T-helper 22 cell (primary cell): ENCODE data around the gene GRIN1.
A peak's percentile ranks its signal among the peaks of the same experiment; 100 is the strongest.
"Not testable (repeated sequence)": the region's sequence is repeated elsewhere in the genome, so short reads cannot be mapped to it uniquely, and the experiment has no call there.

Source experiments
- DNase-seq: peaks from one replicate; pipeline ENCODE4 v3.0.0-alpha.2; 2020; ENCODE audit warnings: low read depth

The GRIN1 gene

DNA sequence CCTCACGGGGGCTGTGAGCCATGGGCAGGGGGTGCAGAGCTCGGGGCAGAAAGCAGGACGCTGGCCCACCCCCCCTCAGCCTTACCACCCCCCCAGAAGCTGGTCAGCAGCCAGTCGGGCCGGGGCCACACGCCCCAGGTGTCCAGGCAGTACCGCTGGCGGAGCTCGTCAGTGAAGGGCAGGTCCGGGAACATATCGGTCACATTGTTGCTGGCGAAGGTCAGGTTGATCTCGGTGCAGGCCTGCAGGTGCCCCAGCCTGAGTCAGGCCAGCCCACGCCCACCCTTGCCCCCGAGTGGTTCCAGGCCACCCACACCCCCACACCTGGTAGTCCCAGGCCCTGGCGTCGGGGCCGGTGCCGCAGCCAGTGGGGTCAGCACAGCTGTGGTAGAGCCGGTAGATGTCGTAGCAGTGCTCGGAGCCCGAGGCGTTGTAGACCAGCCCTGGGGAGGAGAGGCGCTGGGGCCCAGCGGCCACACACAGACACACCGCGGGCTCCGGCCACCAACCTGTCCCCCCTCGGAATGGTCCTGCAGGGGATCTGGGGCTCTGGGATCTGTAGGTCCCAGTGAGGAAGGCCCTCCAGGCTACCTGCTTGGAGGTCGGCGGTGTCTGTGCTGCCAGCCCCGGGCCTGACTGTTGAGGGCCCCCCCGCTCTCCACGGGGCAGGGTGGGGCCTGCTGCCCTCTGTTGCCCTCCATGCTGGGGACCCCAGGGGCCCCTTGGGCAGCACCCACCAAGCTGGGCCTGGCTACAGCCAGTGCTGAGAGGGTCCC is 27.0 kb upstream of the GRIN1 start:
- no peak for DNase-seq

DNA sequence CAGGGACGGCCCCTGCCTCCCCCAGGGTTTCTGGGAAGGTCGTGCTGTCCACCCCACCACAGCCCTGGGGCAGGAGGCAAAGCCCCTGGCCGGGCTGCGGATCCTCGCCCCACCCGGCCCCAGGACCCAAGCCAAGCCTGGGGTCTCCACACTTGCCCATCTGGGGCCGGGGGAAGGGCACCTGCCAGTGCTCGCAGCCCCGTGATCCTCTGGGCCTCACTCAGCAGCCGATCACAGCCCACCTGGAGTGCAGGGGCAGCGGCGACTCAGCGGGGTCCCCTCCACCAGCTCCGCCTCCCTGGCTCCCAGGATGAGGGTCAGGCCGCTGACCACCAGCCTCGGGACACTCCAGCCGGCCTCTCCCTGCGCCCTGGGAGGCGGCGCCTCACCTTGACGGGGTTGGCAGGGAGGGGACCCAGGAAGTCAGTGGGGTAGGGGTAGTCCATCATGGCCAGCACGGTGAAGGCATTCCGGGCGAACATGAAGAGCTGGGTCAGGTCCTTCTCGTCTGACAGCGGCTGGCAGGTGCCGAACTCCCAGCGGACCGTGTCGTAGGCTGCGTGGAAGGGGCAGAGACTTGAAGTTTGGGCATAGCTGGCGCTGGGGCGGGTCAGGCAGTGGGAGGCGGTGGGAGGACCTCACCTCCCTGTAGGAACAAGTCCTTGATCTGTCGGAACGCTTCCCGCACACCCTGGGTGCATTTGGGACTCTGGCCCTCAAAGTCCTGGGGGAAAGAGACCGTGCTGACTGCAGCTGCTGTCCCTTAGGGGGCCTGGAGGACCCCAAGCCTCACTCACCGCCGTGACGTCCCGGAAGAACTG is 26.2 kb upstream of the GRIN1 start:
- DNase-seq: no peak

DNA sequence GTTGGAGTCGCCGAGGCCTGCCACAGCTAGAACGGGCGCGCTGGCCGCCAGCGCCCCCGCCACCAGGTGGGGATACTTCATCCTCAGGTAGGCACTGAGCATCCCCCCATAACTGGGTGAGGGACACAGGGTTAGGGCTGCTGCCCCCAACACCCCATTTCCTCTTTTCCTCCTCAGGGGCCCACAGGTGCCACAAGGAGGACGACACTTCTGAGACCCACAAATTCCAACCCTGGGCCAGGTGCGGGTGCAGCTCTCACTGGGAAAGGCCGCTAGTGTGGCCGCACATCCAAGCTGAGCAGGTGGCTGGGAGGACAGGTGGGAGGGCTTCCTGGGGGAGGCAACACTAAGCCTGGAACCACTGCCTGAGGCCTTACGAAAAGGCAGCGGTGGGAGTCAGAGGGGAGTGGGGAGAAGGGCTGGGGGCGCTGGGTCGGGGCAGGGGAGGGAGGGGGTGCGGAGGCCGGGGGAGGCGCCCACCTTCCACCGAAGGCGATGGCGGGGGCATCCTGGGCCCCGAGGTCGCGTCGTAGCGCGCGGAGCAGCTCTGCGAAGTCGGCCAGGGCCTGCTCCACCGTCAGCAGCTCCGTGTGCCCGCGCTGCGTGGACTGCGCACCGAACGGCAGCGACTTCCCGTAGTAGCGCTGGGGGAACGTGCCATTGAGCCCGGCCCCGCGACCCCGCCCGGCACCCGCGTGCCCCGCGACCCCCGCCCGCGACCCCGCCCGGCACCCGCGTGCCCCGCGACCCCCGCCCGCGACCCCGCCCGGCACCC is 25.4 kb upstream of the GRIN1 start:
- DNase-seq: no peak

DNA sequence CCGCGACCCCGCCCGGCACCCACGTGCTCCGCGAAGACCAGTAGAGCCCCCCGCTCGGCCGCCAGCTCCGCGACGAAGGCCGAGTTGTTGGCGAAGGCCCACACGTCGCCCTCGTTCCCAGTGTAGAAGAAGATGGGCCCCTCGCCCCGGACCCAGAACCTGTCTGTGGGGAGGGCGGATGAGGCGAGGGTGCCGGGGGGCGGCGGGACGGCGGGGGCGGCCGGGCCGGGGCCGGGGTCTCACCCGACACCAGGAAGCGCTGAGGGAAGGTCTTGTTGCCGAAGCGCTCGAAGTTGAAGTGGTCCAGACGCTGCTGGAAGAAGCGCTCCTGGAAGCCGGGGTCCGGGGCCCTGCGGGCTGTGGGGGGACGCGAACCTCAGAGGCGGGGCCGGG is 24.7 kb upstream of the GRIN1 start:
- no peak for DNase-seq

DNA sequence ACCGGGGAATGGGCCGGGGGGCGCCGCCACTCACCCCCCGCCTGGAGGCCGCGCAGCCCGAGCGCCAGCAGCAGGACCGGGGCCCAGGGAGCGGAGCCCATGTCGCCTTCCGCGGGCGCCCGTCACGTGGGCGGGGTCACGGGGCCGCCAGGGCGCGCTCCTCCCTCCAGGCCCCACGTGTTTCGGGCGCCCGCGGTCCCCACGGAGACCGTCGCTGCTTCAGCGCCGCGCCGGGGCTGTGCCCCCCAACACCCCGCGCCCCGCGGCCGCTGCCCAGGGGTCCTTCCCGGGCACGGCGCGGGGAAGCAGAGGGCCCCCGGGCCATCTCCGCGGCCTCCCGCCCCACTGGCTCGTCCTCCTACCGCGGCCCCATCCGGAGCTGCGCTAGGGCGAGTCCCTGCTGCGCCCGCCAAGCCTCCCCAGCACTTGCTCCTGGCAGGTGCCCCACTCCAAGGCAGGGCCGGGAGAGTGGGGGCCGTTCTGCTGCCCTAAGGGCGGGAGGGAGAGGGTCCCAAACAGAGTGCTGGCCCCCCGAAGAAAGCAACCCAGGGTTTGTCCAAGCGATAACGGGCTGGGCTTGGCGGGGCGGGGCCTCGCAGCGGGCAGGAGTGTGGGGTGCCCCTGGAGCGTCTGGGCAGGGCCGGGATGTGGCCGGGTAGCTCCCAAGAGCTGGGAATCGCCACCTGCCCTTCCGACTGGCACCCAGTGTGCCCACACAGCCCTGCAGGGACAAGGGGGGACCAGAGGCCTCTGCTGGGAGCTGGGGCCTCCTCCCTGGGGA is 24.2 kb upstream of the GRIN1 start, which contains the start of gene DPP7:
TSS of gene DPP7 (minus strand) at position 121 of the 781 bp plus-strand sequence. CDS start at position 101, 20 bp downstream.
- DNase-seq: peak; percentile 69

DNA sequence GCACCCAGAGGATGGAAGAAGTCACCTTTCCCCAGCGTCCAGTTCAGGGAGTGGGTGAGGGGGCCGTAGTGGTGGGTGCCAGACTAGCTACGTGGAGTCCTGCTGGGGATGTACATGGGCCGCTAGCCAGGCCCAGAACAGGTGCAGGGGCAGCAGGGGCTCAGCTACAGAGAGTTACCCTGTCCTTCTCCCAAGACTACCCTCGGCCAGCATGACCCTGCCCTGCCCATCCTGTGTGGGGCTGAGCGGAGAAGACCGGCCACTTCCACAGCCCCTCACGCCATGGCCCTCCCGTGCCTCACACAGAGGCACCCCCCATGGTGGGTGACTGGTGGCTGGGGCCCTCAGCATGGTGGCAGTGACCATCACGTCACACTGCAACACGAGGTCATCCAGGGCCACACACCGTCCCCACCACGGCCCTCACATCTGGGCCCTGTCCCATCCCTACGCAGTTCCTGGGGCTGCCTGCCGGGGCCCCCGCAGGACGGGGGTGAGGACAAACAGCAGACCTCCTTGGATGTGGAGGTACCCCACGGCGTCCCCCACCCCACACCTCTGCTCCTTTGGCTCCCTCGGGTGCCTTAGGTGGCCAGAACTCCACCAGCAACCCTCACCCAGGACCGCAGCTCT is 23.4 kb upstream of the GRIN1 start:
- no peak for DNase-seq

DNA sequence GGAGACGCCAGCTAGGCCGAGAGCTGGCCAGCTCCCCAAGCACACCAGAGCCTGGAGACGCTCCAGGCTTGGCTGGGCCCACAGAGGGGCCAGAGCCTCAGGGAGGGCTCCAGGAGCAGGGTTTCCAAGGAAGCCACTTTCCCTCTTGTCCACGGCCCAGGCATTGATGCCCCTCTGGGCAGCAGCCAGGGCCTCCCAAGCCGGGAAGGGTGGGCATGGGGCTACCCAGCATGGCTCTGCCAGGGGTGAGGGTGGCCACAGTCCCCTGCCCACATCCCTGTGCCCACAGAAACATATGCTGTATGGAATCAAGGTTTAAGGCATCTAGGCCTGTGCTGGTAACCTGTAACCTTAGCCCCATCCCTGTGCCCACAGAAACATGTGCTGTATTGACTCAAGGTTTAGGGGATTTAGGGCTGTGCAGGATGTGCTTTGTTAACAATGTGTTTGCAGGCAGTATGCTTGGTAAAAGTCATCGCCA is 22.9 kb upstream of the GRIN1 start:
- no peak for DNase-seq

DNA sequence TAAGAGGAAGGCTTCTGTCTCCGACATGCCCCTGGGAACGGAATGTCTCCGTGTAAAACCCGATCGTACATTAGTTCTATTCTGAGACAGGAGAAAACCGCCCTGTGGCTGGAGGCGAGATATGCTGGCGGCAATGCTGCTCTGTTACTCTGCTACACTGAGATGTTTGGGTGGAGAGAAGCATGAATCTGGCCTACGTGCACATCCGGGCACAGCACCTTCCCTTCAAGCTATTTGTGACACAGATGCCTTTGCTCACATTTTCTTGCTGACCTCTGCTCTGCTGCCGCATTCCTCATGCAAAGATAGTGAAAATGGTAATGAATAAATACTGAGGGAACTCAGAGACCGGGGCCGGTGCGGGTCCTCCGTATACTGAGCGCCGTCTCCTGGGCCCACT is 22.2 kb upstream of the GRIN1 start:
- no peak for DNase-seq

DNA sequence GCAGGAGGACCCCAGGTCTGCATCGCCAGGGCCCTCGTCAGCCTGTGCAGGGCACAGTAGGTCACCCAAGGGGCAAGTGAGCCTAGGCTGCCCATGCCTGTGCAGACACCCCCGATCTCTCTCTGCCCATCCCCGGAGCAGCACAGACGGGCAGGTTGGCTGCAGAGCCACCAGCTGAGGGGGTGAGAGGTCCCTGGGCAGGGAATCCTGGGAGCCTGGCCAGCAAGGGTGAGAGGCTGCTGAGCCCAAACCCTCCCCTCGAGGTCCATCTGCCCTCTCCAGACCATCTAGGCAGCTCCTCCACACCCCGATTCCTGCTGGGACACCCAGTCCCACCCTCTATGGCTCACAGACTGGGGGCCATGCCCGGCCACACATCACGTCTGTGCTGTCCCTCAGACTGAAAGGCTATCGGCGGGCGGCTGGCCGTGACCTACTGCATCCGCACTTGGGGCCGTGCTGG is 21.7 kb upstream of the GRIN1 start:
- DNase-seq: no peak

DNA sequence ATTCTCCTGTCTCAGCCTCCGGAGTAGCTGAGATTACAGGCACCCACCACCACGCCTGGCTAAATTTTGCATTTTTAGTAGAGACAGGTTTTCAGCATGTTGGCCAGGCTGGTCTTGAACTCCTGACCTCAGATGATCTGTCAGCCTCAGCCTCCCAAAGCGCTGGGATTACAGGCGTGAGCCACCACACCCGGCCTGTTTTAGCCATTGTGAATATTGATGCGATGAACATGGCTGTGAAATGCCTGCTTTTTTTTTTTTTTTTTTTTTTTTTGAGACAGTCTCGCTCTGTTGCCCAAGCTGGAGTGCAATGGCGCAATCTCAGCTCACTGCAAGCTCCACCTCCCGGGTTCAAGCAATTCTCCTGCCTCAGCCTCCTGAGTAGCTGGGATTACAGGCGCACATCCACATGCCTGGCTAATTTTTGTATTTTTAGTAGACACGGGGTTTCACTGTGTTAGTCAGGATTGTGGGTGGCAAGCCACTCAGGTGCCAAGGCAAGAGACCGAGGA is 20.8 kb upstream of the GRIN1 start:
- DNase-seq: not testable (repeated sequence)

DNA sequence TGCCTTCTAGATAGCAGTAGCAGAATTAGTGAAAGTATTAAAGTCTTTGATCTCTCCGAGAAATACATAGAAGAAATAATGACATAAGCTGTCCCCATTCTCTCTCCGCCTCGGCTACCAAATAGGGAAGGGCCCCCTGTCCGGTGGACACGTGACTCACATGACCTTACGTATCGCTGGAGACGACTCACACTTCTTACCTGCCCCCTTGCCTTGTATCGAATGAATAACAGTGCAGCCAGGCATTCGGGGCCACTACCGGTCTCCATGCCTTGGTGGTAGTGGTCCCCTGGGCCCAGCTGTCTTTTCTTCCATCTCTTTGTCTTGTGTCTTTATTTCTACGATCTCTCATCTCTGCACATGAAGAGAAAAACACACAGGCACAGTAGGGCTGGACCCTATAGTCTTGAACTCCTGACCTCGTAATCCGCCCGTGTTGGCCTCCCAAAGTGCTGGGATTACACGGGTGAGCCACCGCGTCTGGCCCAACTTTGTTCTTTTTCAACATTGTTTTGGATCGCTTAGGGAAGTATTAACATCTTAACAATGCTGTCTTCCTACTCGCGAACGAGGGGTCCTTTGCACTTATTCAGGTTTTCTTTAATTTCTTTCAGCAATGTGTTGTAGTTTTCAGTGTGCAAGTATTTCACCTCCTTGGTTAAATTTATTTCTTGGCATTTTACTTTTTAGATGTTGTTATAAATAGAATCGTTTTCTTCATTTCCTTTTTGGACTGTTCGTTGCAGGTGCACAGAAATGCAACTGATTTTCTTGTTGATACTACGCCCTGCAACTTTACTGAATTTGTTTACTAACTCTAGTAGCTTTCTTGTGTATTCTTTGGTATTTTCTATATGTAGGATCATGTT is 16.8 kb upstream of the GRIN1 start:
- not testable (repeated sequence) for DNase-seq

DNA sequence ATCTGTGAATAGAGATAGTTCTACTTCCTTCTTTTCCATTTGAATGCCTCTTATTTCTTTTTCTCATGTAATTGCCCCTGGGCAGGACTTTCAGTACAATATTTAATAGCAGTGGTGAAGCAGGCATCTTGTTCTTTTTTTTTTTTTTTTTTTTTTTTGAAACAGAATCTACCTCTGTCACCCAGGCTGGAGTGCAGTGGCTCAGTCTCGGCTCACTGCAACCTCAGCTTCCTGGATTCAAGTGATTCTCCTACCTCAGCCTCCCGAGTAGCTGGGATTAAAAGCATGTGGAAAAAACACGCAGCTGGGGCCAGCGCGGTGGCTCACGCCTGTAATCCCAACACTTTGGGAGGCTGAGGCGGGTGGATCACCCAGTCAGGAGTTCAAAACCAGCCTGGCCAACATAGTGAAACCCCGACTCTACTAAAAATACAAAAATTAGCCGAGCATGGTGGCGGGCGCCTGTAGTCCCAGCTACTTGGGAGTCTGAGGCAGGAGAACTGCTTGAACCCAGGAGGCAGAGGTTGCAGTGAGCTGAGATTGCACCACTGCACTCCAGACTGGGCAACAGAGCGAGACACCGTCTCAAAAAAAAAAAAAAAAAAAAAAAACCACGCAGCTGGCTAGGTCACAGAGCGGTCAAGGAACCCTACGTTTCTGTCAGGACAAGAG is 16.0 kb upstream of the GRIN1 start:
- DNase-seq: not testable (repeated sequence)

DNA sequence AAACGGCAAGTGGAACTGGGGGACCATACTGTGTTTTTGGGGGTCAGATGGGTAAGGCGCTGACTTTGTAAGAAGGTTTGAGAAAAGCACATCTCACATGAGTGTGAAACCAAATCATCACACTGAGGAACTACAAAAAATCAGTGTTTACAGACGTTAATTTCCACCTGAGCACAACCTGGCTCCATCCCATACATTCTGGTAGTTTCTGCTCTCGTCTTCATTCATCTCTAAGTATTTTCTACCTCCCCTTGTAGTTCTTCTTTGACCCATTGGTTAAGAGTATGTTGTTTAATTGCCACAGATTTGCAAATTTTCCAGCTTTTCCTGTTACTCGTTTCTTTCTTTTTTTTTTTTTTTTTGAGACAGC is 15.5 kb upstream of the GRIN1 start:
- no peak for DNase-seq

DNA sequence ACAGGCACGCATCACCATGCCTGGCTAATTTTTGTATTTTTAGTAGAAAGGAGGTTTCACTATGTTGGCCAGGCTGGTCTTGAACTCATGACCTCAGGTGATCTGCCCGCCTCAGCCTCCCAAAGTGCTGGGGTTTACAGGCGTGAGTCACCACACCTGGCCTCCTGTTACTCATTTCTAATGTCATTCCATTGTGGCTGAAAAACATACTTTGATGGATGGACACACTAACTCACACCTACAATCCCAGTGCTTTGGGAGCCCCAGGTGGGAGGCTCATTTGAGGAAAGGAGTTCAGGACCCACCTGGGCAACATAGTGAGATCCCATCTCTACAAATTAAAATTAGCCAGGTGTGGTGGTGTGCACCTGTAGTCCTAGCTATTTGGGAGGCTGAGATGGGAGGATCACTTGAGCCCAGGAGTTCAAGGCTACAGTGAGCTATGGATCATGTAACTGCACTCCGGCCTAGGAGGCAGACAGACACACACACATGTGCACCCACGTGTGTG is 14.9 kb upstream of the GRIN1 start:
- DNase-seq: not testable (repeated sequence)

DNA sequence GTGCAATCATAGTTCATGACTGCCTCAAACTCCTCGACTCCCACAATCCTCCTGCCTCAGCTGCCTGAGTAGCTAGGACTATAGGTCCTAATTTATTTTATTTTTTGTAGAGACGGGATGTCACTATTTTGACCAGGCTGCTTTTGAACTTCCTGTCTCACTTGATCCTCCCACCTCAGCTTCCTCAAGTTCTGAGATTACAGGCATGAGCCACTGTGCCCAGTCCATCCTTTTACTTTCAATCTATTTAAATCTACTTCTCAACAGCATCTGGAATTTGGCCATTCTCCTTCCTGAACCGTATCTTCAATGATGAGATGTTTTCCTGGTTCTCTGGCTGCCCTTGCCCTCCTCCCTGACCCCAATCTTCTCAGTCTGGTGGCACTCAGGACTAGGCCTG is 12.2 kb upstream of the GRIN1 start:
- no peak for DNase-seq

DNA sequence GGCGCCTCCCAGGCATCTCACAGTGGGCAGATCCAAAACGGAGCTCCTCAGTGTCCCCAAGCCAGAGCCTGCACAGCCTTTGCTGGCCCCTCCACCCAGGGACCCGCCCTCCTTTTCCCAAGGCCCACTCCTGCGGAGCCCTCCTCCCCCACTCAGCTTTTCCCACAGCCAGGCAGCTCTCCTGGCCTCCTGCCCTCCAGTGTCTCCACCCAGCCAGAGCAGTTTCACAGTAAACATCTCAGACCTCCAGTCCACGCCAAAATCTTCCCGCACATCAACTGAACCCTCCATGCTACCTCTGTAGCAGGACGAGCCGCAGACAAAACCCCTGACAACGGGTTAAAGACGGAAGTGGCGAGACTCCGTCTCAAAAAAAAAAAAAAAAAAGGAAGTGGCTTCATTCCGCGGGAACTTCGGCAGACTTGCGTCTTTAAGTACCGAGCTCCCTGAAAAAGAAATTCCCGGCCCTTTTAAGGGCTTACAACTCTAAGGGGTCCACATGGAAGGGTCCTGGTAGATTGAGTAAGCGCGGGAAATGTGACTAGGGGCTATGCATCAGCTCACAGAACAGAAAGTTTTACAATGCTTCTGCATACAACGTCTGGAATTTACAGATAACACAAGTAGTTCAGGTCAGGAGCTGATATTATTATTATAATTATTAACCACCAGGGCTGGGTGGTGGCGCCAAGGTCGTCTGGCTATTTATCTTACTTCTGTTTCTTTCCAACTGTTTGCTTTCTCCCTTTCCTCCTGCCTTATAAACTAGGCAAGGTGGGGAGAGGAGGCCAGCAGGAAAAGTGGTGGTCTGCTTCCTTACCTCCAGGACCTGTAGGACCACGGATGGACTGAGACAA is 11.4 kb upstream of the GRIN1 start:
- peak; percentile 23 for DNase-seq

DNA sequence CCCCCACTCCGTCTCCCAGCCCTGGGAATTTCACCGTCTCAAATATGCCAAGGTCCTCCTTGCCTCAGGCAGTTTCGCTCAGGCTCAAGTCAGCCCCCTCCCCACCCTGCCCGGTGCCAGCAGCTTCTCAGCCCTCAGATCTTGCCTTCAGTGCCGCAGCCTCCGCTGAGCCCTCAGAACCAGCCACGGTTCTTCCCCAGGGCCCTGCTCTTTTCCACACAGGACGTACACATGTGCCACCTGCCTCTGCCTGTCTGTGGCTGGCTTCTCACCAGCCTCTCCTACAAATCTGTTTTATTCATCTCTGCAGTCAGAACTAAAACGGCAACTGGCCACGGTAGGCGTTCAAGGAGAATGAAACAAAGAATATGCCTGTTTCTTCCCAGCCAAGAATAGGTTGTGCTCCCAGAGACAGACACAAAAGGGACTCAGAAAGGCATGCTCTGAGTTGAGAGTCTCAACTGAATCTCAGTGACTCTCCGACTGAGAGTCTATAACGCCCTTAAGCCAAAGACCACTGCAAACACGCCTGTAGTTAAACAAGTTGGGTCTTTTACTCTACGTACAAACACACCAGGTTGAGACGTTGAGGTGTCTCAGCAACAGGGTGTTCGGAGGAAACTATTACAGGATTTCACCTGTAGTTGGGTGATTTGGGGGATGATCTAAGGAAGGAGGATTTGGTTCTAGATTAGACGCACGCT is 10.6 kb upstream of the GRIN1 start:
- no peak for DNase-seq
